HepG2 (cell line): Measurements from ENCODE around the gene RGS7.

Experiments
- CHCHD3 ChIP-seq: sonication (generic); formaldehyde crosslinking; IDR thresholded peaks from 2 replicates; pipeline ENCODE4 v1.8.0; 2022; ENCODE audit warnings: mild to moderate bottlenecking, missing genetic modification reagents, moderate library complexity
- EP300 ChIP-seq, 3 experiments: sonication (generic) in 1 of 3; formaldehyde crosslinking in 1 of 3; IDR thresholded peaks; 2 replicates each; pipeline versions ENCODE4 v1.5.1 to v1.6.1; 2011 to 2020; ENCODE audit warnings: low read depth in 2 of 3, low read length in 2 of 3, borderline replicate concordance in 1 of 3, improper control_type of control experiment in 1 of 3, mild to moderate bottlenecking in 1 of 3, missing genetic modification reagents in 1 of 3, moderate library complexity in 1 of 3
- FOXJ3 ChIP-seq: sonication (generic); formaldehyde crosslinking; IDR thresholded peaks from 2 replicates; pipeline ENCODE4 v1.4.0; 2020; ENCODE audit warnings: missing genetic modification reagents, mild to moderate bottlenecking, borderline replicate concordance
- RAD21 ChIP-seq: fragments of 450-650 bp; formaldehyde crosslinking; IDR thresholded peaks from 2 replicates; pipeline ENCODE4 v1.5.0; 2020; ENCODE audit warnings: mild to moderate bottlenecking
- ZSCAN30 ChIP-seq: sonication (generic); formaldehyde crosslinking; IDR thresholded peaks from 2 replicates; pipeline ENCODE4 v1.5.0; 2020; ENCODE audit warnings: mild to moderate bottlenecking, missing genetic modification reagents
- TF ChIP-seq, protein P1 (sequence below): sonication (generic); formaldehyde crosslinking; IDR thresholded peaks from 2 replicates; pipeline ENCODE4 v1.5.0; 2020; ENCODE audit warnings: missing genetic modification reagents

DNA sequence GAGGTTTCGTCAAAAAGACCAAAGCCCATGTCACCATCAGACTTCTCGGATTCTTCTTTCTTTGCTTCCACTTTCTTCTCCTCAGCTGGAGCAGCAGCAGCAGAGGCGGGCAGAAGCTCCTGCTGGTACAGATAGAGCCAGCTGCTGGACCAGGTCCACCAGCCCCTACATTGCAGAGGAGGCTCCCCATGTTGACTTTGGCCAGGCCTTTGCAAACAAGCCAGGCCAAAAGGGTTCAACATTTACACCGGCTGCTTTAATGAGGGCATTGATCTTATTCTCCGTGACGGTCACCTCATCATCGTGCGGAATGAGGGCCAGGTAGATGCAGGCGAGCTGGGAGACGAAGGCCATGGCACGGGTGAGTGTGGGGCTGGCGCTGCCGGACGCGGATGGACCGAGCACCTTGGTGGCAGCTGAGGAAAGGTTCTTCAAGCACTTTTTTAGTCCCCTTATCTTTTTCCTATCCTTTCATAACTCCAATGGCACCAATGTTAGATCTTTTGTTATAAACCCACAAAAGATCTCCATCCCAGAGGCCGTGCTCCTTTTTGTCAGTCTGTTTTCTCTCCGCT, 358.5 kb downstream of the RGS7 start:
- TF ChIP-seq EP300 (IDR thresholded peaks at IDR 0.05; ENCODE audit: low read depth in 2 of 2, low read length in 2 of 2) (no peak), EP300 (CRISPR knock-in tag; IDR thresholded peaks at IDR 0.05; ENCODE audit: borderline replicate concordance) (no peak), RAD21 (no peak), FOXJ3 (no peak), ZSCAN30 (no peak), CHCHD3 (CRISPR knock-in tag) (no peak)
- TF ChIP-seq, protein P1, sequence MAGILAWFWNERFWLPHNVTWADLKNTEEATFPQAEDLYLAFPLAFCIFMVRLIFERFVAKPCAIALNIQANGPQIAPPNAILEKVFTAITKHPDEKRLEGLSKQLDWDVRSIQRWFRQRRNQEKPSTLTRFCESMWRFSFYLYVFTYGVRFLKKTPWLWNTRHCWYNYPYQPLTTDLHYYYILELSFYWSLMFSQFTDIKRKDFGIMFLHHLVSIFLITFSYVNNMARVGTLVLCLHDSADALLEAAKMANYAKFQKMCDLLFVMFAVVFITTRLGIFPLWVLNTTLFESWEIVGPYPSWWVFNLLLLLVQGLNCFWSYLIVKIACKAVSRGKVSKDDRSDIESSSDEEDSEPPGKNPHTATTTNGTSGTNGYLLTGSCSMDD (CRISPR knock-in tag): no peak
